ENCODE data around the gene TICAM2. TPM values are rescaled to one million over a fixed set of nuclear protein-coding genes. Genes with fewer than 3 reads are reported as not detected.

TICAM2 gene
- total and polyA plus RNA-seq, 9 of the 15 experiments (the other 6 are each of a cell fraction or from before 2014, with no cell fraction given) = 0.15 to 1.8 (median 0.98) TPM

DNA sequence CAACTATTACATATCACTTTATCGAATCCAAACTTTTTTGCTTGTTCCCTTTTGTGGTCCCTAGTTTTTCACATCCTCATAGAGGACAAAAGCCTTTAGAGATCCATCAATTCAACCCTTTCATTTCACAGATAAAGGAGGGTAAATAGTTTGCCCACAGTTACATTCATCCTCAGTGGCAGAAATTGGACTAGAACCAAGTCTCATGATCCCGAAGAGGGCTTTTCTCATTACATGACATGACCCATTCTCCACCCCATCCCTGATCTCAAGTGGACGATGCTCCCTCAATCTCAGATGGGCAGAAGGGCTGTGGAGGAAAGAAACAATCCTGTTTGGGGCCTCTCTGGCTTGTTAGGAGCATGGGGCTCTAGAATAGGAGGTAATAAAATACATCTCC lies 23.1 kb downstream of the TICAM2 start:
- H2AFZ ChIP-seq (ENCODE audit: low read depth, low read length) = no peak overlapping the region
- ATAC-seq (no peak), DNase-seq (ENCODE audit: extremely low read depth in 1 of 4, low spot score in 3 of 4) (no peak), FAIRE-seq (no peak)
- no peak for TF ChIP-seq SMARCB1 (IDR thresholded peaks at IDR 0.05; ENCODE audit: insufficient read length, low read depth)
- no peak for TF ChIP-seq ZBED1 (IDR thresholded peaks at IDR 0.05)
- no peak for TF ChIP-seq MCM7 (IDR thresholded peaks at IDR 0.05)
- no peak for TF ChIP-seq PHB (CRISPR knock-in tag; IDR thresholded peaks at IDR 0.05)
- TF ChIP-seq TBL1XR1 (IDR thresholded peaks at IDR 0.05; ENCODE audit: low read length in 2 of 2) = no peak
- no peak for TF ChIP-seq GTF2A2 (tag; IDR thresholded peaks at IDR 0.05)
- no peak for TF ChIP-seq ZNF740 (CRISPR knock-in tag; IDR thresholded peaks at IDR 0.05)
- TF ChIP-seq ZNF740 (tag; IDR thresholded peaks at IDR 0.05) = no peak
- no peak for TF ChIP-seq HNRNPH1 (optimal IDR thresholded peaks at IDR 0.05; ENCODE audit: low read depth, low read length)
- TF ChIP-seq GATAD2A (IDR thresholded peaks at IDR 0.05) = no peak
- no peak for TF ChIP-seq ERF (CRISPR knock-in tag; IDR thresholded peaks at IDR 0.05)
- no peak for TF ChIP-seq ZNF668 (CRISPR knock-in tag; IDR thresholded peaks at IDR 0.05)
- TF ChIP-seq, protein P1, sequence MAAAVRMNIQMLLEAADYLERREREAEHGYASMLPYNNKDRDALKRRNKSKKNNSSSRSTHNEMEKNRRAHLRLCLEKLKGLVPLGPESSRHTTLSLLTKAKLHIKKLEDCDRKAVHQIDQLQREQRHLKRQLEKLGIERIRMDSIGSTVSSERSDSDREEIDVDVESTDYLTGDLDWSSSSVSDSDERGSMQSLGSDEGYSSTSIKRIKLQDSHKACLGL (CRISPR knock-in tag; IDR thresholded peaks at IDR 0.05; ENCODE audit: borderline replicate concordance, poor library complexity, severe bottlenecking) = no peak
- no peak for TF ChIP-seq ZNF3 (CRISPR knock-in tag; IDR thresholded peaks at IDR 0.05)
- no peak for TF ChIP-seq DIDO1 (tag; IDR thresholded peaks at IDR 0.05; ENCODE audit: low read depth)
- TF ChIP-seq MXI1 (IDR thresholded peaks at IDR 0.05; ENCODE audit: low read depth, low read length) = no peak
- TF ChIP-seq, protein P2, sequence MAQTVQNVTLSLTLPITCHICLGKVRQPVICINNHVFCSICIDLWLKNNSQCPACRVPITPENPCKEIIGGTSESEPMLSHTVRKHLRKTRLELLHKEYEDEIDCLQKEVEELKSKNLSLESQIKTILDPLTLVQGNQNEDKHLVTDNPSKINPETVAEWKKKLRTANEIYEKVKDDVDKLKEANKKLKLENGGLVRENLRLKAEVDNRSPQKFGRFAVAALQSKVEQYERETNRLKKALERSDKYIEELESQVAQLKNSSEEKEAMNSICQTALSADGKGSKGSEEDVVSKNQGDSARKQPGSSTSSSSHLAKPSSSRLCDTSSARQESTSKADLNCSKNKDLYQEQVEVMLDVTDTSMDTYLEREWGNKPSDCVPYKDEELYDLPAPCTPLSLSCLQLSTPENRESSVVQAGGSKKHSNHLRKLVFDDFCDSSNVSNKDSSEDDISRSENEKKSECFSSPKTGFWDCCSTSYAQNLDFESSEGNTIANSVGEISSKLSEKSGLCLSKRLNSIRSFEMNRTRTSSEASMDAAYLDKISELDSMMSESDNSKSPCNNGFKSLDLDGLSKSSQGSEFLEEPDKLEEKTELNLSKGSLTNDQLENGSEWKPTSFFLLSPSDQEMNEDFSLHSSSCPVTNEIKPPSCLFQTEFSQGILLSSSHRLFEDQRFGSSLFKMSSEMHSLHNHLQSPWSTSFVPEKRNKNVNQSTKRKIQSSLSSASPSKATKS (CRISPR knock-in tag; IDR thresholded peaks at IDR 0.05) = no peak
- no peak overlapping the region for H3K9ac ChIP-seq (ENCODE audit: insufficient read depth in 1 of 2, low read depth in 2 of 2, low read length in 2 of 2)
- H3K9me3 ChIP-seq (replicated peaks; ENCODE audit: control insufficient read depth, insufficient read depth, low read depth, low read length) = no peaks in the 10 kb centered on the region
- intact Hi-C loops (cut with micrococcal nuclease) (loop anchor here (10.0 kb wide), 1 partner anchor 194 kb away; no protein-coding TSS in a partner anchor), in situ Hi-C loops (cut with MboI) (loop anchor here (5.0 to 25.0 kb wide), 2 partner anchors 272 to 1892 kb away; no protein-coding TSS in a partner anchor)
- H4K20me1 ChIP-seq (replicated peaks; ENCODE audit: control insufficient read depth, insufficient read depth, low read length) = no peaks in the 10 kb centered on the region
- no peak overlapping the region for H3K4me2 ChIP-seq (ENCODE audit: insufficient read depth, low read length)
- WGBS (ENCODE audit: insufficient coverage, low coverage, missing lambda C conversion rate) = 16% methylated on average over 3 of the region's 3 CpGs
- H3K4me3 ChIP-seq = no peak overlapping the region
- no peak overlapping the region for H3K27ac ChIP-seq (ENCODE audit: extremely low read depth, low read depth, low read length)
- H3K9me1 ChIP-seq (ENCODE audit: control insufficient read depth, insufficient read depth, low read length) = no peaks in the 10 kb centered on the region
- H3K36me3 ChIP-seq (ENCODE audit: control insufficient read depth, insufficient read depth, low read length) = no peaks in the 10 kb centered on the region
- ChIA-PET POLR2A (no interaction called here), CTCF (ENCODE audit: low intra/inter-chr PET ratio) (no interaction called here)
- H3K79me2 ChIP-seq (ENCODE audit: control insufficient read depth, insufficient read depth, low read length) = no peaks in the 10 kb centered on the region
- BruUV-seq (replicated peaks) = no TSS peak
- no peaks in the 10 kb centered on the region for H3K27me3 ChIP-seq (ENCODE audit: control insufficient read depth in 2 of 2, insufficient read depth in 2 of 2, low read length in 2 of 2)
- H3K4me1 ChIP-seq (replicated peaks in 1 of 2; ENCODE audit: control insufficient read depth in 2 of 2, insufficient read depth in 2 of 2, low read length in 2 of 2) = no peaks in the 10 kb centered on the region
